Mesendoderm (in vitro differentiated cells): ENCODE results near the gene AFAP1L2.

Experiments
- DNase-seq: peaks from one replicate; pipeline ENCODE4 v3.0.0; 2013
- H2AK5ac ChIP-seq: 2 replicates; pipeline ENCODE4 v1.6.1; 2013; ENCODE audit warnings: low read length, inconsistent platforms
- H2BK120ac ChIP-seq: 2 replicates; pipeline ENCODE4 v1.6.1; 2013; ENCODE audit warnings: low read depth, mild to moderate bottlenecking, low read length, moderate library complexity, mixed read lengths
- H2BK15ac ChIP-seq: replicated peaks from 2 replicates; pipeline ENCODE4 v1.6.1; 2013; ENCODE audit warnings: low read depth, mild to moderate bottlenecking, moderate library complexity
- H2BK5ac ChIP-seq: 2 replicates; pipeline ENCODE4 v1.6.1; 2013; ENCODE audit warnings: low read length, inconsistent platforms
- H3K18ac ChIP-seq: 2 replicates; pipeline ENCODE4 v1.6.1; 2013; ENCODE audit warnings: mild to moderate bottlenecking, low read length, mixed read lengths
- H3K23ac ChIP-seq: one replicate; pipeline ENCODE4 v1.6.1; 2013; ENCODE audit warnings: low read length
- H3K27ac ChIP-seq: 2 replicates; pipeline ENCODE4 v1.5.1; 2013; ENCODE audit warnings: low read depth, mild to moderate bottlenecking, inconsistent platforms, low read length, moderate library complexity
- H3K27me3 ChIP-seq: 2 replicates; pipeline ENCODE4 v1.6.1; 2013; ENCODE audit warnings: low read length, control low read depth, mild to moderate bottlenecking, inconsistent platforms; ENCODE audit not compliant: insufficient read depth, poor library complexity
- H3K36me3 ChIP-seq: 2 replicates; pipeline ENCODE4 v1.6.1; 2013; ENCODE audit warnings: low read length, inconsistent platforms; ENCODE audit not compliant: control insufficient read depth, insufficient read depth
- H3K4ac ChIP-seq: one replicate; pipeline ENCODE4 v1.6.1; 2013; ENCODE audit warnings: low read depth, mild to moderate bottlenecking, low read length, moderate library complexity
- H3K4me1 ChIP-seq: 2 replicates; pipeline ENCODE4 v1.6.1; 2013; ENCODE audit warnings: low read depth, low read length, inconsistent platforms; ENCODE audit not compliant: control insufficient read depth
- H3K4me2 ChIP-seq: 2 replicates; pipeline ENCODE4 v1.6.1; 2013; ENCODE audit warnings: low read length
- H3K4me3 ChIP-seq: 2 replicates; pipeline ENCODE4 v1.5.1; 2013; ENCODE audit warnings: mild to moderate bottlenecking, low read length
- H3K56ac ChIP-seq: one replicate; pipeline ENCODE4 v1.6.1; 2013; ENCODE audit warnings: low read length
- H3K79me1 ChIP-seq: 2 replicates; pipeline ENCODE4 v1.6.1; 2013; ENCODE audit warnings: low read length, inconsistent platforms
- H3K79me2 ChIP-seq: 2 replicates; pipeline ENCODE4 v1.6.1; 2013; ENCODE audit warnings: mild to moderate bottlenecking, low read length; ENCODE audit not compliant: control insufficient read depth, insufficient read depth
- H3K9ac ChIP-seq: 2 replicates; pipeline ENCODE4 v1.6.1; 2013; ENCODE audit warnings: low read length, inconsistent platforms
- H4K5ac ChIP-seq: one replicate; pipeline ENCODE4 v1.6.1; 2013; ENCODE audit warnings: low read length
- H4K8ac ChIP-seq: one replicate; pipeline ENCODE4 v1.6.1; 2013; ENCODE audit warnings: low read depth, mild to moderate bottlenecking, control low read depth, low read length, moderate library complexity
- WGBS: extraction: QIAGEN DNeasy Blood & Tissue Kit; methylation state at CpG from one replicate; pipeline ENCODE4 v1.1.7; 2013; ENCODE audit warnings: low lambda C conversion rate, missing lambda C conversion rate; ENCODE audit not compliant: insufficient coverage; ENCODE audit errors: extremely low coverage; 5-methylcytosine and 5-hydroxymethylcytosine counted together

The AFAP1L2 gene

GRCh38 chr10:114370966-114371365, 33.3 kb downstream of the AFAP1L2 start:
- no peak for DNase-seq
- Histone ChIP-seq H3K27ac (no peak overlapping the region), H3K9ac (no peak overlapping the region), H3K4me2 (no peak overlapping the region), H2BK15ac (no peak overlapping the region), H3K4ac (no peak overlapping the region), H4K5ac (no peak overlapping the region), H3K79me1 (no peaks in the 10 kb centered on the region), H3K4me1 (no peaks in the 10 kb centered on the region), H3K27me3 (no peaks in the 10 kb centered on the region), H3K56ac (no peak overlapping the region), H3K18ac (no peak overlapping the region), H2BK5ac (no peak overlapping the region), H2BK120ac (no peak overlapping the region), H2AK5ac (no peak overlapping the region), H3K23ac (no peak overlapping the region), H4K8ac (no peak overlapping the region), H3K4me3 (no peak overlapping the region), H3K36me3 (no peaks in the 10 kb centered on the region), H3K79me2 (no peaks in the 10 kb centered on the region)
- WGBS, result no CpG with 5 or more reads among the region's 5 CpGs

- no peak for DNase-seq
- Histone ChIP-seq H2BK15ac (no peak overlapping the region), H3K18ac (no peak overlapping the region), H3K27ac (no peak overlapping the region), H3K27me3 (no peaks in the 10 kb centered on the region), H3K4me2 (no peak overlapping the region), H3K36me3 (no peaks in the 10 kb centered on the region), H3K4me1 (no peaks in the 10 kb centered on the region), H3K23ac (no peak overlapping the region), H2BK5ac (no peak overlapping the region), H4K8ac (no peak overlapping the region), H3K79me1 (no peaks in the 10 kb centered on the region), H2BK120ac (no peak overlapping the region), H3K4ac (no peak overlapping the region), H3K56ac (no peak overlapping the region), H4K5ac (no peak overlapping the region), H3K4me3 (no peak overlapping the region), H3K9ac (no peak overlapping the region), H3K79me2 (no peaks in the 10 kb centered on the region), H2AK5ac (no peak overlapping the region)
- no CpG with 5 or more reads among the region's 2 CpGs for WGBS
These were observed 34.1 kb downstream of the AFAP1L2 start for GRCh38 chr10:114370199-114370598.

GRCh38 chr10:114368057-114368391, 36.3 kb downstream of the AFAP1L2 start:
- no peak overlapping the region for H3K4me3 ChIP-seq
- no peak overlapping the region for H3K4ac ChIP-seq
- H3K23ac ChIP-seq, result no peak overlapping the region
- H3K4me1 ChIP-seq, result no peaks in the 10 kb centered on the region
- H4K8ac ChIP-seq, result no peak overlapping the region
- no CpG with 5 or more reads among the region's 4 CpGs for WGBS
- H2BK5ac ChIP-seq, result no peak overlapping the region
- no peak overlapping the region for H4K5ac ChIP-seq
- no peak overlapping the region for H2BK120ac ChIP-seq
- H3K4me2 ChIP-seq, result no peak overlapping the region
- no peaks in the 10 kb centered on the region for H3K79me1 ChIP-seq
- no peak overlapping the region for H3K56ac ChIP-seq
- DNase-seq, result no peak
- H3K36me3 ChIP-seq, result no peaks in the 10 kb centered on the region
- no peaks in the 10 kb centered on the region for H3K79me2 ChIP-seq
- no peak overlapping the region for H2BK15ac ChIP-seq
- no peaks in the 10 kb centered on the region for H3K27me3 ChIP-seq
- H2AK5ac ChIP-seq, result no peak overlapping the region
- no peak overlapping the region for H3K18ac ChIP-seq
- no peak overlapping the region for H3K27ac ChIP-seq
- H3K9ac ChIP-seq, result no peak overlapping the region

- WGBS, result no CpG with 5 or more reads among the region's 6 CpGs
- H3K4ac ChIP-seq, result no peak overlapping the region
- no peak overlapping the region for H3K18ac ChIP-seq
- H3K27ac ChIP-seq, result no peak overlapping the region
- H3K4me3 ChIP-seq, result no peak overlapping the region
- H2AK5ac ChIP-seq, result no peak overlapping the region
- no peak overlapping the region for H3K23ac ChIP-seq
- no peak overlapping the region for H3K56ac ChIP-seq
- no peak overlapping the region for H2BK120ac ChIP-seq
- no peak overlapping the region for H3K4me2 ChIP-seq
- no peaks in the 10 kb centered on the region for H3K79me1 ChIP-seq
- no peak for DNase-seq
- no peaks in the 10 kb centered on the region for H3K27me3 ChIP-seq
- no peak overlapping the region for H2BK5ac ChIP-seq
- no peak overlapping the region for H2BK15ac ChIP-seq
- H3K36me3 ChIP-seq, result no peaks in the 10 kb centered on the region
- no peaks in the 10 kb centered on the region for H3K4me1 ChIP-seq
- H3K9ac ChIP-seq, result no peak overlapping the region
- no peak overlapping the region for H4K5ac ChIP-seq
- no peaks in the 10 kb centered on the region for H3K79me2 ChIP-seq
- H4K8ac ChIP-seq, result no peak overlapping the region
These were observed 36.8 kb downstream of the AFAP1L2 start for GRCh38 chr10:114367351-114368056.

GRCh38 chr10:114364726-114365125, 39.6 kb downstream of the AFAP1L2 start:
- no peak for DNase-seq
- H4K8ac ChIP-seq, result no peak overlapping the region
- H2BK120ac ChIP-seq, result no peak overlapping the region
- no CpG with 5 or more reads among the region's 4 CpGs for WGBS
- no peaks in the 10 kb centered on the region for H3K36me3 ChIP-seq
- H3K4ac ChIP-seq, result no peak overlapping the region
- no peak overlapping the region for H3K4me3 ChIP-seq
- no peak overlapping the region for H3K23ac ChIP-seq
- no peak overlapping the region for H3K56ac ChIP-seq
- H3K4me2 ChIP-seq, result no peak overlapping the region
- H3K18ac ChIP-seq, result no peak overlapping the region
- no peak overlapping the region for H4K5ac ChIP-seq
- no peaks in the 10 kb centered on the region for H3K79me1 ChIP-seq
- H3K27me3 ChIP-seq, result no peaks in the 10 kb centered on the region
- H3K4me1 ChIP-seq, result no peaks in the 10 kb centered on the region
- no peak overlapping the region for H2BK15ac ChIP-seq
- no peaks in the 10 kb centered on the region for H3K79me2 ChIP-seq
- H3K27ac ChIP-seq, result no peak overlapping the region
- H2AK5ac ChIP-seq, result no peak overlapping the region
- H2BK5ac ChIP-seq, result no peak overlapping the region
- H3K9ac ChIP-seq, result no peak overlapping the region
